K562 (cell line): ENCODE measurements around the gene NDUFS6. TPM values are rescaled to one million over a fixed set of nuclear protein-coding genes. Genes with fewer than 3 reads are reported as not detected.

Source experiments
- ATAC-seq: fragments of 200-7000 bp; cut with Tn5 transposase; 3 replicates; pipeline ENCODE4 v1.9.1; 2020; ENCODE audit warnings: moderate library complexity
- BruUV-seq: library from RNA; stranded (reverse); fragments of 400-500 nt; replicated peaks from 2 replicates; lab custom pipeline; 2021; lab: Mats Ljungman, UMichigan
- CTCF ChIA-PET: fragments of 300-600 bp; formaldehyde crosslinking; extraction: SDS; loops from one replicate; lab custom pipeline; 2021; ENCODE audit warnings: low intra/inter-chr PET ratio; lab: Yijun Ruan, JAX
- POLR2A ChIA-PET: fragments of 300-600, 350-650 bp; sonication (Branson Sonifier 250); formaldehyde crosslinking; extraction: SDS; loops from one replicate; lab custom pipeline; 2021; ENCODE audit warnings: antibody characterized with exemption, inconsistent platforms; lab: Yijun Ruan, JAX
- DNase-seq, 4 experiments: peaks; one replicate each; pipeline versions ENCODE4 v3.0.0 to v3.0.0-alpha.2; 2011 to 2018; ENCODE audit warnings: low spot score in 3 of 4, mixed read lengths in 3 of 4; ENCODE audit errors: extremely low read depth in 1 of 4
- FAIRE-seq: peaks from 2 replicates; lab custom pipeline; 2011; peaks lifted over from hg19 to GRCh38; lab: Jason Lieb, UNC
- H2AFZ ChIP-seq: 2 replicates; pipeline ENCODE4 v1.6.0; 2011; ENCODE audit warnings: low read depth, low read length, control low read depth, inconsistent platforms
- H3K27ac ChIP-seq: fragments of 200-600 bp; 3 replicates; pipeline ENCODE4 v1.8.0; 2011; ENCODE audit warnings: low read depth, mild to moderate bottlenecking, control low read depth, inconsistent platforms, low read length, moderate library complexity, mixed read lengths; ENCODE audit errors: extremely low read depth
- H3K27me3 ChIP-seq, 2 experiments: fragments of 300-600 bp in 1 of 2; 2 replicates in 1 of 2; 3 replicates in 1 of 2; pipeline versions ENCODE4 v1.6.0 to v1.8.0; 2011; ENCODE audit warnings: inconsistent platforms in 2 of 2, low read length in 2 of 2, mild to moderate bottlenecking in 1 of 2, mixed read lengths in 1 of 2, moderate library complexity in 1 of 2; ENCODE audit not compliant: control insufficient read depth in 2 of 2, insufficient read depth in 2 of 2
- H3K36me3 ChIP-seq: fragments of 300-600 bp; 3 replicates; pipeline ENCODE4 v1.8.0; 2011; ENCODE audit warnings: mild to moderate bottlenecking, low read length, inconsistent platforms; ENCODE audit not compliant: control insufficient read depth, insufficient read depth
- H3K4me1 ChIP-seq, 2 experiments: fragments of 200-600 bp in 1 of 2; replicated peaks in 1 of 2; 2 replicates in 1 of 2; 3 replicates in 1 of 2; pipeline versions ENCODE4 v1.5.1 to v1.8.0; 2011; ENCODE audit warnings: inconsistent platforms in 2 of 2, low read length in 2 of 2, mild to moderate bottlenecking in 1 of 2, mixed read lengths in 1 of 2, moderate library complexity in 1 of 2; ENCODE audit not compliant: control insufficient read depth in 2 of 2, insufficient read depth in 2 of 2
- H3K4me2 ChIP-seq: 2 replicates; pipeline ENCODE4 v1.6.1; 2011; ENCODE audit warnings: low read length, control low read depth, inconsistent platforms, mixed read lengths; ENCODE audit not compliant: insufficient read depth
- H3K4me3 ChIP-seq: fragments of 200-600 bp; sonication (generic), shearing (Covaris generic); 2 replicates; pipeline ENCODE4 v1.5.1; 2016; ENCODE audit warnings: control low read depth, inconsistent platforms
- H3K79me2 ChIP-seq: fragments of 200-600 bp; 3 replicates; pipeline ENCODE4 v1.8.0; 2011; ENCODE audit warnings: low read length, inconsistent platforms; ENCODE audit not compliant: control insufficient read depth, insufficient read depth
- H3K9ac ChIP-seq, 2 experiments: 2 replicates each; pipeline versions ENCODE4 v1.6.0 to v1.6.1; 2011; ENCODE audit warnings: low read depth in 2 of 2, low read length in 2 of 2, control low read depth in 1 of 2, inconsistent platforms in 1 of 2, mild to moderate bottlenecking in 1 of 2, mixed read lengths in 1 of 2; ENCODE audit not compliant: insufficient read depth in 1 of 2
- H3K9me1 ChIP-seq: one replicate; pipeline ENCODE4 v1.6.0; 2011; ENCODE audit warnings: inconsistent platforms, mild to moderate bottlenecking, low read length, moderate library complexity; ENCODE audit not compliant: control insufficient read depth, insufficient read depth
- H3K9me3 ChIP-seq: replicated peaks from 2 replicates; pipeline ENCODE4 v1.5.1; 2011; ENCODE audit warnings: low read depth, low read length, inconsistent platforms; ENCODE audit not compliant: control insufficient read depth, insufficient read depth
- H4K20me1 ChIP-seq: replicated peaks from 2 replicates; pipeline ENCODE4 v1.6.1; 2011; ENCODE audit warnings: low read length, inconsistent platforms, mixed read lengths; ENCODE audit not compliant: control insufficient read depth, insufficient read depth
- CHD4 ChIP-seq: fragments of 200-600 bp; sonication (generic); IDR thresholded peaks from 3 replicates; pipeline ENCODE4 v1.6.1; 2012; ENCODE audit warnings: low read depth, mild to moderate bottlenecking, mixed read lengths, low read length, inconsistent platforms; ENCODE audit not compliant: insufficient read depth, insufficient replicate concordance, poor library complexity, severe bottlenecking
- DNMT1 ChIP-seq: fragments of 450-650 bp; IDR thresholded peaks from 2 replicates; pipeline ENCODE4 v1.6.1; 2016; ENCODE audit warnings: antibody characterized with exemption, mild to moderate bottlenecking
- HEY1 ChIP-seq: fragments of 250-450 bp; sonication (Bioruptor Pico); IDR thresholded peaks from 2 replicates; pipeline ENCODE4 v1.5.0; 2020; ENCODE audit warnings: mild to moderate bottlenecking, moderate library complexity, borderline replicate concordance
- HIVEP1 ChIP-seq: fragments of 250-450 bp; sonication (Bioruptor Pico); IDR thresholded peaks from 2 replicates; pipeline ENCODE4 v1.4.0; 2020; ENCODE audit warnings: mild to moderate bottlenecking
- HMGXB4 ChIP-seq: sonication (generic); formaldehyde crosslinking; IDR thresholded peaks from 2 replicates; pipeline ENCODE4 v1.8.1; 2023; ENCODE audit warnings: mild to moderate bottlenecking, missing genetic modification reagents
- JUND ChIP-seq, 2 experiments: IDR thresholded peaks; 2 replicates in 1 of 2; 3 replicates in 1 of 2; pipeline ENCODE4 v1.6.1; 2011; ENCODE audit warnings: borderline replicate concordance in 2 of 2, low read depth in 2 of 2, low read length in 2 of 2, improper control_type of control experiment in 1 of 2, missing biosample characterization in 1 of 2, missing genetic modification characterization in 1 of 2, missing genetic modification reagents in 1 of 2
- KLF16 ChIP-seq: IDR thresholded peaks from 2 replicates; pipeline ENCODE4 v1.6.1; 2016; ENCODE audit warnings: antibody characterized with exemption
- MITF ChIP-seq: IDR thresholded peaks from 2 replicates; pipeline ENCODE4 v1.6.1; 2014; ENCODE audit warnings: antibody characterized with exemption
- NR0B1 ChIP-seq: fragments of 450-650 bp; IDR thresholded peaks from one replicate; pipeline ENCODE4 v1.6.1; 2018; ENCODE audit warnings: mild to moderate bottlenecking, moderate library complexity; ENCODE audit not compliant: partially characterized antibody
- PTTG1 ChIP-seq: fragments of 450-650 bp; IDR thresholded peaks from 2 replicates; pipeline ENCODE4 v1.6.1; 2016; ENCODE audit warnings: low read depth, mild to moderate bottlenecking, missing genetic modification characterization, missing compliant biosample characterization
- RAD51 ChIP-seq: fragments of 450-650 bp; IDR thresholded peaks from 2 replicates; pipeline ENCODE4 v1.7.1; 2016; ENCODE audit warnings: low read depth, mild to moderate bottlenecking, borderline replicate concordance
- RBM15 ChIP-seq: fragments of 200-400 bp; formaldehyde crosslinking; IDR thresholded peaks from 2 replicates; pipeline ENCODE4 v1.6.1; 2018; ENCODE audit warnings: mild to moderate bottlenecking, low read length, moderate library complexity; ENCODE audit not compliant: insufficient read depth
- RBM34 ChIP-seq: fragments of 200-400 bp; formaldehyde crosslinking; IDR thresholded peaks from 2 replicates; pipeline ENCODE4 v1.6.1; 2018; ENCODE audit warnings: low read length, borderline replicate concordance; ENCODE audit not compliant: insufficient read depth
- ZNF76 ChIP-seq: fragments of 250-450 bp; sonication (Bioruptor Pico); IDR thresholded peaks from 2 replicates; pipeline ENCODE4 v1.4.0; 2020; ENCODE audit warnings: mild to moderate bottlenecking, moderate library complexity, borderline replicate concordance
- ZZZ3 ChIP-seq: fragments of 450-650 bp; IDR thresholded peaks from 2 replicates; pipeline ENCODE4 v1.6.1; 2016; ENCODE audit warnings: antibody characterized with exemption, mild to moderate bottlenecking, moderate library complexity
- WGBS: fragments of 100-300 bp; shearing (Covaris generic); methylation state at CpG from one replicate; pipeline ENCODE4 v1.1.6; 2016; ENCODE audit warnings: low coverage, mixed read lengths; ENCODE audit not compliant: insufficient coverage; ENCODE audit errors: missing lambda C conversion rate; 5-methylcytosine and 5-hydroxymethylcytosine counted together
- in situ Hi-C: fragments of 300-500 bp; cut with MboI; formaldehyde crosslinking; loops from 4 replicates; pipeline ENCODE4 v1.15.0; 2018; ENCODE audit warnings: inconsistent platforms, mixed read lengths
- intact Hi-C: fragments of 100-400 bp; cut with micrococcal nuclease; formaldehyde crosslinking; loops from 2 replicates; pipeline ENCODE4 v1.14.2; 2022
- polyA plus RNA-seq, 8 experiments: library from polyadenylated mRNA; depleted of rRNA in 4 of 8; stranded (reverse) in 5 of 8; unstranded in 3 of 8; fragments of >200 nt; fragmentation: Nextera tagmentation in 2 of 8; fragmentation: Illumina TruSeq in 1 of 8; extraction: Ambion mirVana in 2 of 8; extraction: Trizol in 1 of 8; gene quantifications; 2 replicates each; pipeline versions ENCODE4 v1.2.1 to v1.2.3, GENCODE V29; 2011 to 2014; ENCODE audit warnings: inconsistent platforms in 1 of 8, missing spikeins in 1 of 8
- total RNA-seq, 7 experiments: library from RNA; depleted of rRNA in 6 of 7; stranded (reverse); fragments of >200 nt in 6 of 7; fragmentation: Illumina TruSeq in 2 of 7; extraction: Trizol in 2 of 7; gene quantifications; 2 replicates each; pipeline versions ENCODE4 v1.2.1 to v1.2.3, GENCODE V29; 2011 to 2021; ENCODE audit warnings: low replicate concordance in 1 of 7
- TF ChIP-seq, protein P1 (sequence below): fragments of 250-450 bp; sonication (Bioruptor Pico); IDR thresholded peaks from 2 replicates; pipeline ENCODE4 v1.5.1; 2021; ENCODE audit warnings: mild to moderate bottlenecking

The NDUFS6 gene
- total and polyA plus RNA-seq, 9 of the 15 experiments (the other 6 are each of a cell fraction or from before 2014, with no cell fraction given): 36.1 to 291 (median 77.0) TPM

DNA sequence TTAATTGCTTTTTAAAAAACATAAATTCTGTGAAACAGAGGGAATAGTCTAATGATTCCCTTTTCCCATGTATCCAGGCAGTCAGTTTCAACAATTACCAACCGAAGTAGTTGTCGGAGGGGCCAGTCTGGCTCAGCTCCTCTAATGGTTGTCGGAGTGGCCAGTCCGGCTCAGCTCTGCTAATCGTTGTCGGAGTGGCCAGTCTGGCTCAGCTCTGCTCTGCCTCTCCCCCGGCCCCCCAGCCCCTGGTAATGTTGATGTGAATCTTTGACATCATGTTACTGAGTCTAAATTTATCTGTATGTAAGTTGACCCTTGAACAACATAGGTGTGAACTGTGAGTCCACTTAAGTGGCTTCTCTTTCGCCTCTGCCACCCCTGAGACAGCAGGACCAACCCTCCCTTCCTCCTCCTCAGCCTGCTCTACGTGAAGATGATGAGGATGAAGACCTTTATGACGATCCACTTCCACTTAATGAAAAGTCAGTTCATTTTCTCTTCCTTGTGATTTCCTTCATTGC lies 9.4 kb downstream of the NDUFS6 start:
- Histone ChIP-seq H3K79me2 (peaks cover 72% of the 10 kb centered on the region), H3K9ac (no peak overlapping the region), H3K27ac (no peak overlapping the region), H3K27me3 (no peaks in the 10 kb centered on the region), H3K9me3 (no peaks in the 10 kb centered on the region), H3K36me3 (peaks cover 100% of the 10 kb centered on the region), H3K4me2 (no peak overlapping the region), H4K20me1 (no peaks in the 10 kb centered on the region; the same call in 1 of the 2 replicates), H3K4me3 (no peak overlapping the region), H3K4me1 (peaks cover 0 to 7% of the 10 kb centered on the region in 2 experiments; a peak in 1 of 5 replicates), H2AFZ (no peak overlapping the region), H3K9me1 (peaks cover 4% of the 10 kb centered on the region)
- intact Hi-C loops (no loop called here), in situ Hi-C loops (no loop called here)
- CTCF ChIA-PET: interaction anchor here (0.7 kb wide), 1 partner anchor 22 kb away, joined by 3 read pairs; no protein-coding TSS in a partner anchor
- FAIRE-seq (peak; percentile 51), ATAC-seq (no peak), DNase-seq (no peak)
- no TSS peak for BruUV-seq
- WGBS: 94% methylated on average over 10 of the region's 10 CpGs
- POLR2A ChIA-PET: interaction anchor here (1.4 to 1.5 kb wide), 2 partner anchors 9 to 10 kb away, joined by 3 to 4 read pairs; partner anchors contain the start of gene NDUFS6
- TF ChIP-seq, protein P1, sequence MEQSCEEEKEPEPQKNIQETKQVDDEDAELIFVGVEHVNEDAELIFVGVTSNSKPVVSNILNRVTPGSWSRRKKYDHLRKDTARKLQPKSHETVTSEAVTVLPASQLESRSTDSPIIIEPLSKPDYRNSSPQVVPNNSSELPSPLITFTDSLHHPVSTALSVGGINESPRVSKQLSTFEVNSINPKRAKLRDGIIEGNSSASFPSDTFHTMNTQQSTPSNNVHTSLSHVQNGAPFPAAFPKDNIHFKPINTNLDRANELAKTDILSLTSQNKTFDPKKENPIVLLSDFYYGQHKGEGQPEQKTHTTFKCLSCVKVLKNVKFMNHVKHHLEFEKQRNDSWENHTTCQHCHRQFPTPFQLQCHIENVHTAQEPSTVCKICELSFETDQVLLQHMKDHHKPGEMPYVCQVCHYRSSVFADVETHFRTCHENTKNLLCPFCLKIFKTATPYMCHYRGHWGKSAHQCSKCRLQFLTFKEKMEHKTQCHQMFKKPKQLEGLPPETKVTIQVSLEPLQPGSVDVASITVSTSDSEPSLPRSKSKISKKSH: no peak
- TF ChIP-seq MITF: no peak
- no peak for TF ChIP-seq RBM15
- TF ChIP-seq HEY1 (CRISPR knock-in tag): no peak
- no peak for TF ChIP-seq HIVEP1
- no peak for TF ChIP-seq CHD4
- TF ChIP-seq ZZZ3: no peak
- TF ChIP-seq NR0B1: no peak
- TF ChIP-seq ZNF76: no peak
- TF ChIP-seq RAD51: no peak
- TF ChIP-seq HMGXB4 (CRISPR knock-in tag): no peak
- no peak for TF ChIP-seq DNMT1
- TF ChIP-seq RBM34: no peak
- TF ChIP-seq KLF16: no peak
- no peak for TF ChIP-seq JUND (IDR thresholded peaks at IDR 0.05; ENCODE audit: borderline replicate concordance, low read depth, low read length)
- TF ChIP-seq JUND (tag; IDR thresholded peaks at IDR 0.05; ENCODE audit: borderline replicate concordance, low read depth, low read length): no peak
- no peak for TF ChIP-seq PTTG1 (tag)
